ENCODE measurements around the gene DGKA. TPM values are rescaled to one million over a fixed set of nuclear protein-coding genes. Genes with fewer than 3 reads are reported as not detected.

Gene DGKA
- total RNA-seq, 1 donor from 2014 or later = 27.0 TPM

DNA sequence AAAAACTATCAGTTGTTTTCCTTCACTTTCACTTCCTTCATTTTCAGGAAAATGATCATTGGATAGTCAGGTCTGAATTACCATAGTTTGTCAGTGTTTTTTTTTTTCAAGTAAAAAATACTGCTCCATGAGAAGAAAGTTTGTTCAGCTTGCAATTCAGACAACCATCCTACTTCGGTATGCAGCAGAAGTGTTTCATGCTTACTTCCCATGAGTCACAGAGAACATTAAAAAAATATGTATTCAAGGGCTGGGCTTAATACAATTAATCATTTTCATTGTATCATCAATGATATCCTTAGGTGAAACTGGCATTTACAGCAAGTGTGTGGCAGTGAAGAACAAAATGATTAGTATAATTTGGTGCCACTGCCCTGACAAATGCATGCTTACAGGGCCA, 24.9 kb upstream of the DGKA start:
- H3K27me3 Mint-ChIP-seq (ENCODE audit: insufficient read depth, low read depth) = no peaks in the 10 kb centered on the region
- peaks cover 15% of the 10 kb centered on the region for H3K36me3 Mint-ChIP-seq
- Histone ChIP-seq H3K36me3 (no peaks in the 10 kb centered on the region), H3K79me2 (ENCODE audit: low read depth) (peaks cover 67% of the 10 kb centered on the region), H3K27ac (no peak overlapping the region), H3F3A (ENCODE audit: low read depth) (peaks cover 8% of the 10 kb centered on the region), H3K4me3 (no peak overlapping the region), H3K9ac (no peak overlapping the region), H2AFZ (replicated peaks) (no peak overlapping the region), H4K20me1 (ENCODE audit: low read depth) (peaks cover 23% of the 10 kb centered on the region), H3K9me3 (ENCODE audit: low read depth) (no peaks in the 10 kb centered on the region), H3K4me1 (peaks cover 7% of the 10 kb centered on the region), H3K27me3 (no peaks in the 10 kb centered on the region), H3K4me2 (no peak overlapping the region)
- no peaks in the 10 kb centered on the region for H3K9me3 Mint-ChIP-seq
- H3K4me1 Mint-ChIP-seq = peaks cover 9% of the 10 kb centered on the region
- no peak for TF ChIP-seq EZH2phosphoT487 (IDR thresholded peaks at IDR 0.05)
- TF ChIP-seq, protein P1, sequence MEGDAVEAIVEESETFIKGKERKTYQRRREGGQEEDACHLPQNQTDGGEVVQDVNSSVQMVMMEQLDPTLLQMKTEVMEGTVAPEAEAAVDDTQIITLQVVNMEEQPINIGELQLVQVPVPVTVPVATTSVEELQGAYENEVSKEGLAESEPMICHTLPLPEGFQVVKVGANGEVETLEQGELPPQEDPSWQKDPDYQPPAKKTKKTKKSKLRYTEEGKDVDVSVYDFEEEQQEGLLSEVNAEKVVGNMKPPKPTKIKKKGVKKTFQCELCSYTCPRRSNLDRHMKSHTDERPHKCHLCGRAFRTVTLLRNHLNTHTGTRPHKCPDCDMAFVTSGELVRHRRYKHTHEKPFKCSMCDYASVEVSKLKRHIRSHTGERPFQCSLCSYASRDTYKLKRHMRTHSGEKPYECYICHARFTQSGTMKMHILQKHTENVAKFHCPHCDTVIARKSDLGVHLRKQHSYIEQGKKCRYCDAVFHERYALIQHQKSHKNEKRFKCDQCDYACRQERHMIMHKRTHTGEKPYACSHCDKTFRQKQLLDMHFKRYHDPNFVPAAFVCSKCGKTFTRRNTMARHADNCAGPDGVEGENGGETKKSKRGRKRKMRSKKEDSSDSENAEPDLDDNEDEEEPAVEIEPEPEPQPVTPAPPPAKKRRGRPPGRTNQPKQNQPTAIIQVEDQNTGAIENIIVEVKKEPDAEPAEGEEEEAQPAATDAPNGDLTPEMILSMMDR (IDR thresholded peaks at IDR 0.05) = no peak
- no peak overlapping the region for H3K4me3 Mint-ChIP-seq
- H3K27ac Mint-ChIP-seq = no peak overlapping the region
- no peak for DNase-seq (ENCODE audit: low spot score)

- peaks cover 9% of the 10 kb centered on the region for H3K4me1 Mint-ChIP-seq
- peak; percentile 15 for DNase-seq (ENCODE audit: low spot score)
- no peak overlapping the region for H3K4me3 ChIP-seq
- peak overlapping the region; percentile 76 for H3K27ac Mint-ChIP-seq
- H3K36me3 Mint-ChIP-seq = peaks cover 7% of the 10 kb centered on the region
- no peak overlapping the region for H3K4me3 Mint-ChIP-seq
- peaks cover 49% of the 10 kb centered on the region for H4K20me1 ChIP-seq (ENCODE audit: low read depth)
- H3K27me3 Mint-ChIP-seq (ENCODE audit: insufficient read depth, low read depth) = no peaks in the 10 kb centered on the region
- peak overlapping the region; percentile 2 for H3K4me2 ChIP-seq
- H3K27me3 ChIP-seq = no peaks in the 10 kb centered on the region
- H3F3A ChIP-seq (ENCODE audit: low read depth) = peaks cover 15% of the 10 kb centered on the region
- H3K9me3 Mint-ChIP-seq = no peaks in the 10 kb centered on the region
- H3K36me3 ChIP-seq = no peaks in the 10 kb centered on the region
- H3K9me3 ChIP-seq (ENCODE audit: low read depth) = no peaks in the 10 kb centered on the region
- H3K4me1 ChIP-seq = peaks cover 7% of the 10 kb centered on the region
- H3K79me2 ChIP-seq (ENCODE audit: low read depth) = peaks cover 91% of the 10 kb centered on the region
- no peak overlapping the region for H2AFZ ChIP-seq (replicated peaks)
- H3K9ac ChIP-seq = no peak overlapping the region
- TF ChIP-seq, protein P1 (IDR thresholded peaks at IDR 0.05) = no peak
- peak overlapping the region; percentile 63 for H3K27ac ChIP-seq
These were observed 22.0 kb upstream of the DGKA start for GRCh38 chr12:55908726-55909512.

DNA sequence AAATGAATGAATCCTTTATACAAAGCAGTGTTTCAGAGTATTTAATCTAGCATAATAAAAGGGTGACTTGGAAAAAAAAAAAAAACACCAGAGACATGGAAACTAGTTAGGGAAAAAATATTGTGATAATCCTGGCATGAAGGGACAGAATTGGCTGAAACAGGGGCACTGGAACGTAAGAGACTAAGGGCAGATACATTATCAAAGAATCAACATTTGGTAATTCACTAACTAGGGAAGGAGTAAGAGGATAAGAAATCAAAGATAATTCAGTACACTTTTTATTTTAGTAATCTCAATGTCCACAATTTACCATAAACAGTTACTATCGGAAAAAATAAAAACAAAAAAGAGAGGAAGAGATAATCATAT, 21.5 kb upstream of the DGKA start:
- peak overlapping the region; percentile 63 for H3K27ac ChIP-seq
- H3K27ac Mint-ChIP-seq = no peak overlapping the region
- H3K79me2 ChIP-seq (ENCODE audit: low read depth) = peaks cover 91% of the 10 kb centered on the region

More for the DNA sequence above, 21.5 kb upstream of the DGKA start:
- H3F3A ChIP-seq (ENCODE audit: low read depth) = peaks cover 15% of the 10 kb centered on the region
- Mint-ChIP-seq H3K4me1 (peaks cover 9% of the 10 kb centered on the region), H3K9me3 (no peaks in the 10 kb centered on the region), H3K36me3 (peaks cover 10% of the 10 kb centered on the region), H3K4me3 (no peak overlapping the region), H3K27me3 (ENCODE audit: insufficient read depth, low read depth) (no peaks in the 10 kb centered on the region)
- H3K9ac ChIP-seq = no peak overlapping the region
- no peak for TF ChIP-seq EZH2 (IDR thresholded peaks at IDR 0.05)
- TF ChIP-seq, protein P1 (IDR thresholded peaks at IDR 0.05) = no peak
- TF ChIP-seq EZH2phosphoT487 (IDR thresholded peaks at IDR 0.05) = no peak
- H3K36me3 ChIP-seq = no peaks in the 10 kb centered on the region
- no peaks in the 10 kb centered on the region for H3K27me3 ChIP-seq
- no peak overlapping the region for H2AFZ ChIP-seq (replicated peaks)
- no peaks in the 10 kb centered on the region for H3K9me3 ChIP-seq (ENCODE audit: low read depth)
- H3K4me1 ChIP-seq = peaks cover 7% of the 10 kb centered on the region
- no peak overlapping the region for H3K4me3 ChIP-seq
- peaks cover 55% of the 10 kb centered on the region for H4K20me1 ChIP-seq (ENCODE audit: low read depth)
- no peak for DNase-seq (ENCODE audit: low spot score)
- peak overlapping the region; percentile 2 for H3K4me2 ChIP-seq
